Loucy (cell line): Measurements from ENCODE around the gene SPRR2F.

ENCODE experiments used
- H2AFZ ChIP-seq: fragments of 200-600 bp; sonication (generic); 2 replicates; pipeline ENCODE4 v1.6.0; 2016; ENCODE audit warnings: antibody characterized with exemption, mild to moderate bottlenecking, low read length, moderate library complexity
- H3F3A ChIP-seq: fragments of 200-600 bp; 2 replicates; pipeline ENCODE4 v1.6.0; 2016; ENCODE audit warnings: antibody characterized with exemption, low read depth, mild to moderate bottlenecking
- H3K27me3 ChIP-seq: fragments of 200-600 bp; sonication (generic); 2 replicates; pipeline ENCODE4 v1.6.1; 2014; ENCODE audit warnings: low read length, mild to moderate bottlenecking; ENCODE audit not compliant: insufficient read depth, poor library complexity, severe bottlenecking
- H3K36me3 ChIP-seq: fragments of 200-600 bp; sonication (generic); 2 replicates; pipeline ENCODE4 v1.6.1; 2016; ENCODE audit warnings: low read length; ENCODE audit not compliant: insufficient read depth
- H3K4me1 ChIP-seq: fragments of 200-600 bp; sonication (generic); 2 replicates; pipeline ENCODE4 v1.5.1; 2014; ENCODE audit warnings: low read length, mild to moderate bottlenecking; ENCODE audit not compliant: insufficient read depth, poor library complexity, severe bottlenecking
- H3K4me2 ChIP-seq: fragments of 200-600 bp; sonication (generic); 2 replicates; pipeline ENCODE4 v1.6.0; 2014; ENCODE audit warnings: antibody characterized with exemption, low read length, low read depth, mild to moderate bottlenecking; ENCODE audit not compliant: poor library complexity, severe bottlenecking
- H3K4me3 ChIP-seq: fragments of 200-600 bp; sonication (generic); 2 replicates; pipeline ENCODE4 v1.5.1; 2014; ENCODE audit warnings: low read length, mild to moderate bottlenecking, mixed read lengths; ENCODE audit not compliant: poor library complexity, severe bottlenecking
- H3K79me2 ChIP-seq: fragments of 200-600 bp; sonication (generic); 2 replicates; pipeline ENCODE4 v1.6.1; 2014; ENCODE audit warnings: low read length; ENCODE audit not compliant: insufficient read depth
- H3K9ac ChIP-seq: fragments of 200-600 bp; sonication (generic); 2 replicates; pipeline ENCODE4 v1.6.0; 2014; ENCODE audit warnings: mild to moderate bottlenecking, low read depth, low read length, moderate library complexity; ENCODE audit not compliant: poor library complexity, severe bottlenecking
- H3K9me2 ChIP-seq: fragments of 200-600 bp; sonication (generic); replicated peaks from 2 replicates; pipeline ENCODE4 v1.6.1; 2016; ENCODE audit warnings: low read depth, low read length, mixed read lengths
- H3K9me3 ChIP-seq: fragments of 200-600 bp; sonication (generic); 2 replicates; pipeline ENCODE4 v1.6.1; 2014; ENCODE audit warnings: mild to moderate bottlenecking, antibody characterized with exemption, low read length, low read depth; ENCODE audit not compliant: insufficient read depth
- H4K20me1 ChIP-seq: fragments of 200-600 bp; sonication (generic); 2 replicates; pipeline ENCODE4 v1.6.0; 2014; ENCODE audit warnings: antibody characterized with exemption, low read length, mild to moderate bottlenecking; ENCODE audit not compliant: insufficient read depth, poor library complexity, severe bottlenecking
- CTCF ChIP-seq: fragments of 200-600 bp; sonication (generic); conservative IDR thresholded peaks from 2 replicates; pipeline ENCODE4 v1.5.1; 2014; ENCODE audit warnings: mild to moderate bottlenecking, antibody characterized with exemption, low read length
- EZH2phosphoT487 ChIP-seq: fragments of 200-600 bp; IDR thresholded peaks from 2 replicates; pipeline ENCODE4 v1.6.1; 2018; ENCODE audit warnings: antibody characterized with exemption, mild to moderate bottlenecking, moderate library complexity, borderline replicate concordance

Gene SPRR2F

DNA sequence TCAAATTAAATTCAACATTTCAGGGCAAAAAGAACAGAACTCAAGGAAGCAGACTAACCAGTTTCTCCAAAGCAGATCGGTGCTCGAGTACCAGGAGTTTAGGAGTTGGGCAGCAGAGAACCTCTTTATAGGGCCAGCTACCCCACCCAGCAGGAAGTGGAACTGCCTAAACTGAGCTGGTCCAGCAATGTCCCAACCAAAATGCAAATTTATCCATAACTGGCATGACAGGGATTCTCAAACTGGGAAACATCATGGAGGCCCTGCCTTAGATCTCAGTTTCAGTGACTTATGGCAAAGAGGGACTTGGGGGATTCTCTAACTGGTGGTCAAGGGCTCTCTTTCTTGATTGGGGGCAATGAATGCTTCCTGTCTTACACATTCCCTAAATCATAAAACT lies 41.8 kb downstream of the SPRR2F start, which contains the start of gene SPRR2B:
TSS of gene SPRR2B (minus strand) at position 101 of the 400 bp plus-strand sequence. CDS start 772 bp downstream, outside the sequence.
- H3K4me3 ChIP-seq = no peak within 1 kb of the TSS
- H4K20me1 ChIP-seq = no peaks in the 10 kb centered on the region
- H3K79me2 ChIP-seq = no peaks in the 10 kb centered on the region
- H3K9me2 ChIP-seq = no peaks in the 10 kb centered on the region
- H3F3A ChIP-seq = no peaks in the 10 kb centered on the region
- no peaks in the 10 kb centered on the region for H3K4me1 ChIP-seq
- no peaks in the 10 kb centered on the region for H3K36me3 ChIP-seq
- H3K9ac ChIP-seq = no peak within 1 kb of the TSS
- no peaks in the 10 kb centered on the region for H3K9me3 ChIP-seq
- H3K27me3 ChIP-seq = no peaks in the 10 kb centered on the region
- no peak for TF ChIP-seq EZH2phosphoT487
- TF ChIP-seq CTCF = no peak
- no peak within 1 kb of the TSS for H2AFZ ChIP-seq
- H3K4me2 ChIP-seq = no peak within 1 kb of the TSS

- Histone ChIP-seq H3K36me3 (no peaks in the 10 kb centered on the region), H3K4me1 (no peaks in the 10 kb centered on the region), H3K27me3 (no peaks in the 10 kb centered on the region), H3K9ac (no peak overlapping the region), H3K79me2 (no peaks in the 10 kb centered on the region), H3K9me2 (no peaks in the 10 kb centered on the region), H4K20me1 (no peaks in the 10 kb centered on the region), H2AFZ (no peak overlapping the region), H3K4me3 (no peak overlapping the region), H3F3A (no peaks in the 10 kb centered on the region), H3K4me2 (no peak overlapping the region), H3K9me3 (no peaks in the 10 kb centered on the region)
- no peak for TF ChIP-seq CTCF
- no peak for TF ChIP-seq EZH2phosphoT487
These were observed 43.1 kb downstream of the SPRR2F start for GRCh38 chr1:153070243-153070642.
